IPS-11a (cell line): ENCODE measurements around the gene CALML6.
"Not testable (repeated sequence)": the region's sequence is repeated elsewhere in the genome, so short reads cannot be mapped to it uniquely, and the experiment has no call there.

Experiments
- H3K4me3 ChIP-seq: one replicate; pipeline ENCODE4 v1.5.1; 2013; ENCODE audit warnings: low read depth, low read length, control low read depth

Gene CALML6

GRCh38 chr1:1924849-1925248, 9.8 kb downstream of the CALML6 start:
- no peak overlapping the region for H3K4me3 ChIP-seq

- no peak overlapping the region for H3K4me3 ChIP-seq
Observed at GRCh38 chr1:1925437-1926345, 10.6 kb downstream of the CALML6 start.

- no peak overlapping the region for H3K4me3 ChIP-seq
Observed at GRCh38 chr1:1926346-1926811, 11.3 kb downstream of the CALML6 start.

GRCh38 chr1:1926886-1927660, 12.0 kb downstream of the CALML6 start:
- H3K4me3 ChIP-seq, result no peak overlapping the region

GRCh38 chr1:1927751-1928150, 12.7 kb downstream of the CALML6 start:
- no peak overlapping the region for H3K4me3 ChIP-seq

- no peak overlapping the region for H3K4me3 ChIP-seq
Observed at GRCh38 chr1:1928231-1929101, 13.4 kb downstream of the CALML6 start.

- H3K4me3 ChIP-seq, result no peak overlapping the region
Observed at GRCh38 chr1:1929102-1929638, 14.1 kb downstream of the CALML6 start.

- H3K4me3 ChIP-seq, result no peak overlapping the region
Observed at GRCh38 chr1:1929639-1930545, 14.8 kb downstream of the CALML6 start.

- not testable (repeated sequence) for H3K4me3 ChIP-seq
Observed at GRCh38 chr1:1934848-1935247, 19.8 kb downstream of the CALML6 start.

- H3K4me3 ChIP-seq, result no peak overlapping the region
Observed at GRCh38 chr1:1937061-1937460, 22.0 kb downstream of the CALML6 start.

- no peak overlapping the region for H3K4me3 ChIP-seq
Observed at GRCh38 chr1:1937549-1938275, 22.7 kb downstream of the CALML6 start.

GRCh38 chr1:1938276-1938573, 23.2 kb downstream of the CALML6 start:
- no peak overlapping the region for H3K4me3 ChIP-seq

GRCh38 chr1:1938613-1939295, 23.7 kb downstream of the CALML6 start:
- H3K4me3 ChIP-seq, result no peak overlapping the region

GRCh38 chr1:1939296-1940122, 24.4 kb downstream of the CALML6 start:
- no peak overlapping the region for H3K4me3 ChIP-seq

- H3K4me3 ChIP-seq, result no peak overlapping the region
Observed at GRCh38 chr1:1940123-1940425, 25.0 kb downstream of the CALML6 start.

GRCh38 chr1:1941211-1941841, 26.3 kb downstream of the CALML6 start:
- H3K4me3 ChIP-seq, result no peak overlapping the region
